HG02610 (cell line): ENCODE measurements around the gene GPALPP1.
"Not testable (repeated sequence)": the region's sequence is repeated elsewhere in the genome, so short reads cannot be mapped to it uniquely, and the experiment has no call there.

Experiments used
- ATAC-seq: cut with Tn5 transposase; IDR thresholded peaks from one replicate; pipeline ENCODE4 v1.9.1; 2021; ENCODE audit warnings: mild to moderate bottlenecking, moderate library complexity; ENCODE audit not compliant: unreplicated experiment

GPALPP1 gene

DNA sequence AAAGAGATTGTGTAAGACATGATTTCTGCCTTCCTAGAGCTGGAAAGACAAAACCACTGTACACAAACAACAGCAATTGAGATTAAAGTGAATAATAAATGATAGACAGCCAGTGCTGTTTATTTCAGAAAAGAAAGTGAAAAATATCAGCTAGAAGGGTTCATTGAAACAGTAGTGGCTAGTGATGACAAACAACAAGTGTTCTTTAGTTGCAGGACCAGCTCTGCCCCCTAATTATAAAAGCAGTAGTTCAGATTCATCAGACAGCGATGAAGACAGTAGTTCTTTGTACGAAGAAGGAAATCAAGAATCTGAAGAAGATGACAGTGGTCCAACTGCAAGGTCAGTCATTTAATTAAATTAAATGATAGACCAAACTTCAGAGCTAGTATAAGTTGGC, 14.8 kb downstream of the GPALPP1 start:
- no peak for ATAC-seq

- ATAC-seq: no peak
These were observed 17.9 kb downstream of the GPALPP1 start for GRCh38 chr13:45007225-45007624.

GRCh38 chr13:45007823-45008222, 18.5 kb downstream of the GPALPP1 start:
- ATAC-seq: no peak

DNA sequence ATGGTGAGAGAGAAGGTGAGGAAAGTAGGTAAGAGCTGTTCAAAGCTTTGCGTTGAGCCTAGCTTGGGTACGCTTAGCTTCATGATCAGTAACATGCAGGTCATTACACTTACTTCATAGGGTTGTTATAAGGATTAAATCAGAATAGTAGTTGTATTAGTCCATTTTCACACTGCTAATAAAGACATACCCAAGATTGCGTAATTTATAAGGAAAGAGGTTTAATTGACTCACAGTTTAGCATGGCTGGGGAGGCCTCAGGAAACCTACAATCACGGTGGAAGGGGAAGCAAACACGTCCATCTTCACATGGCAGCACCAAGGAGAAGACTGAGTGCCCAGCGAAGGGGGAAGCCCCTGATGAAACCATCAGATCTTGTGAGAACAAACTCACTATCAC, 21.9 kb downstream of the GPALPP1 start:
- ATAC-seq: no peak

DNA sequence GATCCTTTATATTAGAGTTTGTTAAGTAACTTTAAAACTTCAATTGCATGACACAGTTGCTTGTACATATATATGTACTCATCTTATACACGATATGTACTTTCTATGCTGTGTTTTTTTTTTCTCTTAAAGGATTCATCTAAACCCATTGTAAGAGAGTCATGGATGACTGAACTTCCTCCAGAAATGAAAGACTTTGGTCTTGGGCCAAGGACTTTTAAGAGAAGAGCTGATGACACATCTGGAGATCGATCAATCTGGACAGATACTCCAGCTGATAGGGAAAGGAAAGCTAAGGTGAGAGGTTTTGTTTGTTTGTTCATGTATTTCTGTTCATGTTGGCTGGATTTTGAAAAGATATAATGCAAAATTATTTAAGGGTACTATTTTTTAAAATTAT, 26.0 kb downstream of the GPALPP1 start:
- no peak for ATAC-seq

DNA sequence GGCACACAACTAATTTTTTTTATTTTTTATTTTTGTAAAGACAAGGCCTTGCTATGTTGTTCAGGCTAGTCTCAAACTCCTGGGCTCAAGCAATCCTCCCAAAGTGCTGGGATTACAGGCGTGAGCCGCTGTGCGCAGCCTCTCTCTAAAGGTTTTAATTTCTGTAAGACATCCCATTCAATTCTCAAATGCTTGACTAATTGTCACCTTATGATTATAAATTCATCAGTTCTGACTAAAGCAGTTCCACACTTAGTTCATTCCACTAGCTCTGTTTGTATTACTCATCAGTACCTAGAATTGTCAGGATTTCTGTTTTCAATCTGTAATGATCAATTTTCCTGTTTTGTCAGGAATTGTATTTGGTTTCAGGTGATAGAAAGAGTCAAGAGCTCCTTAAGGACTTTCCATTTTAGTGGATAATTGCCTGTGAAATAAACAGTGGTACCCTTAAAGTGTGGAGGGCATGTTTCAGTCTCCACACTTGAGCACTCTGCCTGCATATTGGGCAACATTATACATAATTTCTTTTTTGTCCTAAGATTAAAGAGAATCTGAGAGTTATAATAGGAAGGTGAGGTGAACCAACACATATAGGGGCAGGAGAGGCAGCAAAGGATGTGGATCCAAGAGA, 27.6 kb downstream of the GPALPP1 start:
- no peak for ATAC-seq

GRCh38 chr13:45019981-45020380, 30.6 kb downstream of the GPALPP1 start:
- not testable (repeated sequence) for ATAC-seq

DNA sequence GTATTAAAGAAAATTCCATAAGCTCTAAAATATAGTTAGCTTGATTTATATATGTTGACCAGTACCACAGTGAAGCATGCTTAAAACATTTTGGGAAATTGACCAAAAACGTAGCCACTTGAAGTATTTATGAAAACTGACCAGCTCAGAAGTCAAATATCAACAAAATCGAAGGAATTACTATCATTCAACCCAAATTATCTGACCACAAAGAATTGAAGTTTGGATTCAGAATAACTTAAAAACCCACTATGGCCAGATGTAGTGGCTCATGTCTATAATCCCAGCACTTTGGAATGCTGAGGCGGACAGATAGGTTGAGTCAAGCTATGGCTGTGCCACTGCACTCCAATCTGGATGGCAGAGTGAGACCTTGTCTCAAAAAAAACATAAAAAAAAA, 31.9 kb downstream of the GPALPP1 start:
- no peak for ATAC-seq

DNA sequence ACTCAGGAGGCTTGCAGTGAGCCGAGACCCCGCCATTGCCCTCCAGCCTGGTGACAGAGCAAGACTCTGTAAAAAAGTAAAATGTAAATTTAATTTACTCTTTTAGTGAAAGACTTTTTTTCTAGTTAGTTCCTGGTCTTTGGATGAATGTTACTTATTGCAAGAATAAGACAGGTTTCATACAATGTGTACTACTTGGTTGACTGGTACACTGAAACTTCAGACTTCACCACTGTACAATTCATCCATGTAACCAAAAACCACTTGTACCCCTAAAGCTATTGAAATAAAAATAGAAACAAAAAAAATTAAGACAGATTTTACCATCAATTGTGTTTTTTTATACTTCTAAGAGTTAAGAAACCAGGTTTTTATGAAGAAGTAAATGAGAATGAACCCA, 35.5 kb downstream of the GPALPP1 start:
- ATAC-seq: no peak

DNA sequence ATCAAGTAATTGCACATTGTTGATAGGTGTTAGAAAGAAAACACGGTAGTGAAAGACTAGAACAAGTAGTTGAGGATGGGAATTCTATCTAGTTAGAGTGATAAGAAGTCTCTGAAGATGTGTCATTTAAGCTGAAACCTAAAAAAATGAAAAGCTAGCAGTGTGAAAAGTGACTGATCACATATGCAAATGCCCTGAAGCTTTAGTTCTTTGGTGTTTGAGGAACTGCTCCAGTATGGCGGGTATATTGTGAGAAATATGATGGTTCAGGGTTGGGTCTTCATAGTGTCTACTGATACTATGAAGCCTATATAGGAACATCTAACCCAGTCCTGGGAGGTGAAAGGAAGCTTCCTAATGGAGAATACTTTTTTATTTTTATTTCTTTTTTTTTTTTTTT, 45.0 kb downstream of the GPALPP1 start:
- ATAC-seq: no peak

- ATAC-seq: no peak
These were observed 46.9 kb downstream of the GPALPP1 start for GRCh38 chr13:45036206-45036605.

- no peak for ATAC-seq
These were observed 50.8 kb downstream of the GPALPP1 start for GRCh38 chr13:45040173-45040572.

GRCh38 chr13:45040622-45041021, 51.3 kb downstream of the GPALPP1 start:
- ATAC-seq: no peak

DNA sequence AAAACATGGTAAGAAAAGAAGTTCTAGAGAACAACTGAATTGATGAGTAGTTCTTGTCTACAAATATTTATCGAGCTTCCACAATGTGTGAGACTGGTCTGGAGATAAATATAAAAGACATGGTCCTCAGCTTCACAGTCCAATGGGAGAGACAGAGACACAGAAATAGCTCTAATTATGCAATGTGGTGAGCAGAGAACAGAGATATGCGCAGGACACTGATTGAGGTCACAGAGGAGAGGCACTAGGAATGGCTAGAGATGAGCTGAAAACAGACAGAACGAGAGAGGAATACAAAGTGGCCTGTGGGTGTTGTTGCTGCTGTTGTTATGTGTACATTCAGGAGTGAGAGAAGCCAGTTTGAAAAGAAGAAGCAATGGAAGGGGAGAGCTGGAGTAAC, 53.2 kb downstream of the GPALPP1 start:
- ATAC-seq: no peak

GRCh38 chr13:45046445-45046844, 57.1 kb downstream of the GPALPP1 start:
- no peak for ATAC-seq

GRCh38 chr13:45047394-45048310, 58.3 kb downstream of the GPALPP1 start:
- peak; percentile 63 for ATAC-seq

DNA sequence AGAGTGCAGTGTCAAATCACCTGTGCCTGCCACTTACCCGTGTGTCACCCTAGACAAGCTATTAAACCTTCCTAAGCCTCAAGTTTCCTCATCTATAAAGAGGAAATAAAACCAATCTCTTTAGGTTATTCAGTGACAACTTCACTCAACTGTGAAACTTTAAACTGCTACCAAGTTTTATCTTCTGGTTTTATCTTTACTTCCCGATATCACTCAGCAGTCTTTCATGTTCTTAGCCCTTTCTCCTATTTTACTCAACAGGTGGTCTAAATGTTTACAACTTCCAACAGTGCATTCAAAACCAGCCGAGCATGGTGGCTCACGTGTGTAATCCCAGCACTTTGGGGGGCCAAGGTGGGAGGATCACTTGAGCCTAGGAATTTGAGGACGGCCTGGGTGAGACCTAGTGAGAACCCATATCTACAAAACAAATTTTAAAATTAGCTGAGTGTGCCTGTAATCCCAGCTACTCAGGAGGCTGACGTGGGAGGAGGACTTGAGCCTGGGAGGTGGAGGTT, 59.6 kb downstream of the GPALPP1 start:
- peak; percentile 56 for ATAC-seq

GRCh38 chr13:45049478-45049877, 60.1 kb downstream of the GPALPP1 start:
- no peak for ATAC-seq

GRCh38 chr13:45051315-45051714, 62.0 kb downstream of the GPALPP1 start:
- no peak for ATAC-seq

GRCh38 chr13:45055198-45055901, 66.0 kb downstream of the GPALPP1 start:
- peak; percentile 91 for ATAC-seq

- ATAC-seq: peak; percentile 23
These were observed 66.7 kb downstream of the GPALPP1 start for GRCh38 chr13:45055902-45056648.
